HPDE6-E6E7 (cell line): ENCODE measurements around the gene WDR93.
"Not testable (repeated sequence)": the region's sequence is repeated elsewhere in the genome, so short reads cannot be mapped to it uniquely, and the experiment has no call there.

ENCODE experiments used
- DNase-seq: peaks from one replicate; pipeline ENCODE4 v3.0.0; 2011; ENCODE audit warnings: missing footprints; ENCODE audit errors: extremely low spot score

WDR93 gene

DNA sequence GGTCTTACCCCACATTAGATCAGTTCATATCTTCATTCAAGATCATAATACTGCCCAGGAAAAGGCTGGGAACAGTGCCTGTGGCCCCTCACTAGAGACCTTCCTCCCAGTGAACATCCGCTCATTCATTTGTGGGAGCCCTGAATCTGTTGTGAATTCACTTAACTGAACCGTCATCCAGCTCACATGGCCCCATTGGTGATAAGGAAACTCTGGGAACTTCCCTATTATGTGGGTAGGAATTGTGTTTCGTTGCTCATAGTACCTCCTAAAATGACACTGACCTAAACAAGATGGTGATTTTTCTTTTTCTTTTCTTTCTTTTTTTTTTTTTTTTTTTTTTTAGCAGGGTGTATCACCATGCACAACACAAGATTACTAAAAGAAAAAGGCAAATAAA lies 78.8 kb downstream of the WDR93 start:
- DNase-seq, result no peak

GRCh38 chr15:89770041-89770440 lies 79.4 kb downstream of the WDR93 start:
- no peak for DNase-seq

DNA sequence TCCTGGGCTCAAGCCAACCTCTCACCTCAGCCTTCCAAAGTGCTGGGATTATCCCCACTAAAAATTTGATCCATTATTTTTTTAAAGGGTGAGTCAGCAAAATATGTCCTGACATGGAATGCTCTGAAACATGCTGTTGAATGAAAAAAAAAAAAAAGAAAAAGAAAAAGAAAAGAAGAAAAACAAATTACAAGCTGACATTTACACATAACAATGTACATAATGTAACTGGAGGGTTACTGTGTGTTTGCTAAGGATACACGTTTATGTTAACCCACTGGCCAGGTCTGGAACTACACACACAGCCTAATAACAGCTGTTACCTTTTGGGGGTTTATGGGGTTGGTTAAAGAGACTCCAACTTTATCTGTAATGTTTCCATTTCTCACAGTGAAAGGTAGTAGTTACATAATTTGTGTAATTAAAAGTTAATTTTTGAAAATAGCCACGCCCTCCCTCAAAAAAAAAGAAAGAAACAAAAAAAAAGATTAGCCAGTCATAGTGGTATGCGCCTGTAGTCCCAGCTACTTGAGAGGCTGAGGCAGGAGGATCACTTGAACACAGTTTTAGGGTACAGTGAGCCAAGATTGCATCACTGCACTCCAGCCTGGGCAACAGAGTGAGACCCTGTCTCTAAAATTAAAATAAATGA lies 82.4 kb downstream of the WDR93 start:
- no peak for DNase-seq

DNA sequence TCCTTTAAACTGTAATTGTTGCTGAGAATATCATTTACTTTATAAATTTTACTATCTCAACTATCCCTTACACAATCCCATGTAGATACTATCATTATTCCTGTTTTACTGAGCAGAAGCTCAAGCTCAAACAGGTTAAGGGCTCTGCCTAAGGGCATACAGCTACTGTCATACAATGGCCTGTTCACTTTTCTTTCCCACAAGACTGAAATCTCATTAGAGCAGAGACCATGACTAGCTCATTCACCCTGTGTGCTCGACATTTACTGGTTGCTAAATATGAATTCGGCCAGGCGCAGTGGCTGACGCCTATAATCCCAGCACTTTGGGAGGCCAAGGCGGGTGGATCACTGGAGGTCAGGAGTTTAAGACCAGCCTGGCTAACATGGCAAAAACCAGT lies 83.9 kb downstream of the WDR93 start:
- DNase-seq, result peak; percentile 48

DNA sequence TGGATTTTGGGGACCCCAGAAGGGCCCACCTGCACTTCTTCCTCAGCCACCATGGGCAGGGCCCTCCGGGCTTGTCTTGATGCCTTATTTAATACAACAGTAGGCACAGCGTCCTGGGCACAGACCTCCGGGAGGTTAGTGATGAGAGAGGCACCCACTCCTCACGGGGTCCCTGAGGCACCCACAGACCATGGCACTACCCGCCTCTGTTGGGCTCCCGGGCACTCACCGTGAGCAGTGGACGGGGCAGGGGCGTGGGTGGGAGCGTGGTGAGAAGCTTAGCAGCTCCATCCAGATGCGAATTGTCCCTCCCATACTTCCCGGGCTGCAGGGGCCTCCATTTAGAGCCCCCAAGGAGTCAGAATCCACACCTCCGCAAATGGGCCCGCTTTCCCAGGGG lies 85.2 kb downstream of the WDR93 start:
- DNase-seq, result no peak

GRCh38 chr15:89776274-89777072 lies 85.9 kb downstream of the WDR93 start, which contains the start of gene MESP2:
TSS of gene MESP2 (plus strand) at chr15:89776332. CDS start at chr15:89776358, 26 bp downstream.
- DNase-seq, result peak; percentile 53

GRCh38 chr15:89777073-89777751 lies 86.6 kb downstream of the WDR93 start:
- no peak for DNase-seq

DNA sequence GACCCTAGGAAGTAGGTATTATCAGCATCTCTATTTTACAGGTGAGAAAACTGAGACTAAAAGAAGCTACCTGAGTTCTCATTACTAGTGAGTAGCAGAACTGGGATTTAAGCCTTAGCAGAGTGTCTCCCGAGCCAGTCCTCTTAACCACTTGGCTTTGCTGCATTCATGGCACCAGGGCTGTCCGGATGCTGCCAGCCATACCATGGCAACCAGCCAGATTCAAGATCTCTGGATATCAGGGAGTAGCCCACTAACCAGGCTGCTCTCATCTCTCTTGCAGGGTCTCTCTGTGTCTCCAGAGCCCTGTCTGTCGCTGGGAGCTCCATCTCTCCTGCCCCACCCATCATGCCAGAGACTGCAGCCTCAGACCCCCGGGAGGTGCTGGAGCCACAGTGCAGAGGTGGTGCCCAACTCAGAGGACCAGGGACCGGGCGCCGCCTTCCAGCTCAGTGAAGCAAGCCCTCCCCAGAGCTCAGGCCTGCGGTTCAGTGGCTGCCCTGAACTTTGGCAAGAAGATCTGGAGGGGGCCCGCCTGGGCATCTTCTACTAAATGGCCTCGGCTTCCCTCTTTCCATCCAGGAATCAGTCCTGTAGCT lies 87.3 kb downstream of the WDR93 start:
- no peak for DNase-seq

DNA sequence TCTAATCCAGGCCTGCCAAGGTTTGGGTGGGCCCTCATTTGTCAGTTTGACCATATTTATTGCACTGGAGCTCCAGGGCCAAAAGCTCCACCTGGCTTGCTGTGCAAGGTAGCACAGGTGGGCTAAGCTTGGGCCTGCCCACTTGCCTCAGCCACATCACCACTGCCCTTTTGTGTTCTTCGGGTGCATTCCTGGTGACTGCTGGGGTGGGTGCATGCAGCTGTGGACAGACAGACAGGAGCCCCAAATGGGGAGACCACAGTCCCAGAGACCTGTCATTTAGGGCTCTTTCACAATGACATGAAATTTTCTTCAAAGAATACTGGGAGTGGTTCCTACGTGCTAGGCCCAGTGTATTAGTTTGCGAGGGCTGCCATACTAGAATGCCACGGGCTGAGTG lies 88.2 kb downstream of the WDR93 start:
- DNase-seq, result no peak

DNA sequence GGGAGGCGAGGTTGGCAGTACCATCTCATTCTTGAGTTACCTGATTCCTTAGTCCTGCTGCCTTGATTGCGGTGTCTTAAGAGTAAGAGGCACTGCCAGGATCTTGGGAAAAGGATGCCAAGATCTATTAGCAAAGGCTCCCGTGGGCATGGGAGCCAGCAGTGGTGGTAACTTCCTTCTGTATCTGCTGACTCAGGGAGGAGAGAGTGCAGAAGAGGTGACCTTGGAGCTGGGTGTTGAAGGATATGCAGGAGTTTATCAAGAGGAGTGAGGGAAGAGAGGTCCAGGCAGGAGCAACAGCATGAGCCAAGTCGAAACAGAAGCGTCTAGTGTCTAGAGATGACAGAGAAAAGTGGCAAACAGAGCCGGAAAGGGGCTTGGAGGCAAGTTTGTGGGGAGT lies 90.0 kb downstream of the WDR93 start:
- DNase-seq, result no peak

GRCh38 chr15:89781055-89781454 lies 90.4 kb downstream of the WDR93 start:
- no peak for DNase-seq

DNA sequence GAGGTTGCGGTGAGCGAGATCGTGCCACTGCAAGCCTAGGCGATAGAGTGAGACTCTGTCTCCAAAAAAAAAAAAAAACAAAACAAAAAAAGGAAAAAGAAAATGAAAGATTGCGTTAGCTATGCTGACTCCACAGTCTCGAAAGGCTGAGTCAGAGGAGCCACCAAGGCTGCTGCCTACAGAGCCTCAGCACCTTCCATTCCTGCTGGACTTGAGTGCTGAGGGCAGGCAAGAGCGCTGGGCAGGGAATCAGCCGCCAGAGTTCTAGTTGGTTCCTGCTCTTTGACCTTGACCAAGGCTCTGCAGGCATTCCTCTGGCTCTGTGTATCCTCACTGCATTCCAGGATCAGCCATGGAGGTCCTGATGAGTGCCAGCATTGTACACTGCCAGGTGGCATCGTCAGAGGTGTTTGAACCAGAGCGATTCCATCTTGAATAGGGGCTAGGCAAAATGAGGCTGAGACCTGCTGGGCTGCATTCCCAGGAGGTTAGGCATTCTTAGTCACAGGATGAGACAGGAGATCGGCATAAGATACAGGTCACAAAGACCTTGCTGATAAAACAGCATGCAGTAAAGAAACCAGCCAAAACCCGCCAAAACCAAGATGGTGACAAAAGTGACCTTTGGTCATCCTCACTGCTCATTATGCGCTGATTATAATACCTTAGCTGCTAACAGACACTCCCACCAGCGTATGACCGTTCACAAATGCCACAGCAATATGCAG lies 91.4 kb downstream of the WDR93 start:
- DNase-seq, result peak; percentile 84

DNA sequence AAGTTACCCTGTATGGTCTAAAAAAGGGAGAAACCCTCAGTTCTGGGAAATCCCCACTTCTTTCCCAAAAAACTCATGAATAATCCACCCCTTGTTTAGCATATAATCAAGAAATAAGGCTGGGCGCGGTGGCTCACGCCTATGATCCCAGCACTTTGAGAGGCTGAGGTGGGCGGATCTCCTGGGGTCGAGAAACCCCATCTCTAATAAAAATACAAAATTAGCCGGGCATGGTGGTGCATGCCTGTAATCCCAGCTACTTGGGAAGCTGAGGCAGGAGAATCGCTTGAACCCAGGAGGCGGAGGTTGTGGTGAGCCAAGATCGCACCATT lies 92.0 kb downstream of the WDR93 start:
- not testable (repeated sequence) for DNase-seq

- no peak for DNase-seq
These were observed 92.7 kb downstream of the WDR93 start for GRCh38 chr15:89783111-89783860.

GRCh38 chr15:89783861-89784685 lies 93.5 kb downstream of the WDR93 start:
- no peak for DNase-seq

GRCh38 chr15:89784686-89784960 lies 94.0 kb downstream of the WDR93 start:
- no peak for DNase-seq

GRCh38 chr15:89785064-89785773 lies 94.6 kb downstream of the WDR93 start:
- DNase-seq, result no peak

DNA sequence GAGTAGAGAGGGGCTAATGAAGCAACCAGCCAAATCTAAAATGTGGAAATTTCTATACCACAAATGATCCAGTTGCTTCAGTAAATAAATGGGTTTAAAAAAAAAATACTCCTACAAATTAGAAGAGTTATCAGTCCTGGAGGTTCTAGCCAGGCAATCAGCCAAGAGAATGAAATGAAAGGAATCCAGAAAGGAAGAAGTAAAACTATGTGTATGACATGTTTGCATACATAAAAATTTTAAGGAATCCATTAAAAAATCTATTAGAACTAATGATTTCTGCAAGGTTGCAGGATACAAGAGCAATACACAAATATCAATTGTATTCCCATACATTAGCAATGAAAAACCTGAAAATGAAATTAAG lies 95.1 kb downstream of the WDR93 start:
- DNase-seq, result no peak

- DNase-seq, result no peak
These were observed 97.3 kb downstream of the WDR93 start for GRCh38 chr15:89787944-89788343.

GRCh38 chr15:89788585-89788984 lies 98.0 kb downstream of the WDR93 start:
- DNase-seq, result not testable (repeated sequence)
